Glutamatergic neuron (in vitro differentiated cells): ENCODE data around the gene RAET1G. TPM values are rescaled to one million over a fixed set of nuclear protein-coding genes. Genes with fewer than 3 reads are reported as not detected.
"Not testable (repeated sequence)": the region's sequence is repeated elsewhere in the genome, so short reads cannot be mapped to it uniquely, and the experiment has no call there.

ENCODE experiments used
- DNase-seq: peaks from one replicate; pipeline ENCODE4 v3.0.0; 2022
- H3K27ac Mint-ChIP-seq: one replicate; pipeline ENCODE4 v1.8.0; 2020; ENCODE audit warnings: mild to moderate bottlenecking, mixed read lengths, inconsistent platforms; ENCODE audit not compliant: unreplicated experiment
- H3K27me3 Mint-ChIP-seq: one replicate; pipeline ENCODE4 v1.8.0; 2020; ENCODE audit warnings: mild to moderate bottlenecking, moderate library complexity, mixed read lengths, inconsistent platforms; ENCODE audit not compliant: unreplicated experiment
- H3K36me3 Mint-ChIP-seq: one replicate; pipeline ENCODE4 v1.8.0; 2020; ENCODE audit warnings: mild to moderate bottlenecking, mixed read lengths, inconsistent platforms; ENCODE audit not compliant: unreplicated experiment
- H3K4me1 Mint-ChIP-seq: one replicate; pipeline ENCODE4 v1.8.0; 2020; ENCODE audit warnings: mild to moderate bottlenecking, low read depth, mixed read lengths, inconsistent platforms; ENCODE audit not compliant: unreplicated experiment
- H3K4me3 Mint-ChIP-seq: one replicate; pipeline ENCODE4 v1.8.0; 2020; ENCODE audit warnings: mild to moderate bottlenecking, mixed read lengths, inconsistent platforms; ENCODE audit not compliant: unreplicated experiment
- H3K9me3 Mint-ChIP-seq: one replicate; pipeline ENCODE4 v1.8.0; 2020; ENCODE audit warnings: mild to moderate bottlenecking, moderate library complexity, mixed read lengths, inconsistent platforms; ENCODE audit not compliant: unreplicated experiment
- total RNA-seq: library from RNA; stranded (reverse); fragmentation: NEBNext Ultra II Directional; extraction: Animal tissue kit (Norgen Biotek cat#: 25700); gene quantifications from one replicate; pipeline ENCODE4 v1.2.1, GENCODE V29; 2021; ENCODE audit not compliant: unreplicated experiment
- TF ChIP-seq, protein P1 (sequence below): fragments of 200-600 bp; sonication (generic); IDR thresholded peaks from one replicate; pipeline ENCODE4 v1.5.0; 2021; ENCODE audit not compliant: partially characterized antibody, unreplicated experiment

Gene RAET1G
- total RNA-seq, 1 donor from 2014 or later: not detected

DNA sequence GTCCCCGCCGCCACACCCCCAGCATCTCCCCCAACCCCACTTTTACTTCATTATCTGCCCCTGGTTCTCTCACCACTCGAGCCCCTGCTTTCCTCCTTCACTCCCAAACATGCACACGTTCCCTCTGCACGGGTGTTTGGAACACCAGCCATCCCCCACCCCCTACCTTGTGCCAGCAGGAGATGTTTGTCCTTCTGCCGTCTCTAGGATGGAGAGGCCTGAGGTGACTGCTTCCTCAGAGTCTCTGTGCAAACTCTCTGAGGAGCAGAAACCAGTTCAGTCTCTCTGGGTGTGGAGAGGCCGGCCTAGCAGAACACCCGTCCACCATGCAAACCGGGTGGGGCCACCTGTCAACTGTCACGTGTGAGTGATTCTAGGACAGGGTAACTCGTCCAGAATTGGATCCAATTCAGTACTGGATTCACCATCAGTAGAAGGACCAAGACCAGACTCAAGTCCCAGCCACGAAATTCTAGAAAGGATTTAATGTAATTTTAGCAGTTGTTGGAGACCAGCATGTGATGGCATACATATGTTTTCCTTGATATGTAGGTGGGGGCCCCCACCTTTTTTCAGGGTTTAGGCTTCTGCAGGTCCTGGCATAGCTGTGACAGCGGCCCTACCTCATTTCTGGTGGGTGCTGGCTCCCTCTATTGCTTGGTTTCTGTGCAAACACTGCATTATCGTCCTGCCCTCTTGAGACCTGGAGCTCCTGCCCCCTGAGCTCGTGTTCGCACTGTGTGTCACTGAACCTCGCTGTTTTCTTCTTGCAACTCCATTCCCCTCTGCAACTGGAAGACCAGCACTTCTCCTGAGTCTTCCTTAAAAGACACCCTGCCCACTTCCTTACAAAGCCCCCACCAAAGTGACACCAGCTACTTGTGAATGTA lies 24.8 kb downstream of the RAET1G start, which contains the start of gene RAET1E:
TSS of gene RAET1E (minus strand) at position 259 of the 890 bp plus-strand sequence. CDS start 7,212 bp downstream, outside the sequence.
- H3K27me3 Mint-ChIP-seq: peaks cover 2% of the 10 kb centered on the region
- no peak for DNase-seq
- no peak within 1 kb of the TSS for H3K27ac Mint-ChIP-seq
- H3K4me1 Mint-ChIP-seq: no peaks in the 10 kb centered on the region
- TF ChIP-seq, protein P1, sequence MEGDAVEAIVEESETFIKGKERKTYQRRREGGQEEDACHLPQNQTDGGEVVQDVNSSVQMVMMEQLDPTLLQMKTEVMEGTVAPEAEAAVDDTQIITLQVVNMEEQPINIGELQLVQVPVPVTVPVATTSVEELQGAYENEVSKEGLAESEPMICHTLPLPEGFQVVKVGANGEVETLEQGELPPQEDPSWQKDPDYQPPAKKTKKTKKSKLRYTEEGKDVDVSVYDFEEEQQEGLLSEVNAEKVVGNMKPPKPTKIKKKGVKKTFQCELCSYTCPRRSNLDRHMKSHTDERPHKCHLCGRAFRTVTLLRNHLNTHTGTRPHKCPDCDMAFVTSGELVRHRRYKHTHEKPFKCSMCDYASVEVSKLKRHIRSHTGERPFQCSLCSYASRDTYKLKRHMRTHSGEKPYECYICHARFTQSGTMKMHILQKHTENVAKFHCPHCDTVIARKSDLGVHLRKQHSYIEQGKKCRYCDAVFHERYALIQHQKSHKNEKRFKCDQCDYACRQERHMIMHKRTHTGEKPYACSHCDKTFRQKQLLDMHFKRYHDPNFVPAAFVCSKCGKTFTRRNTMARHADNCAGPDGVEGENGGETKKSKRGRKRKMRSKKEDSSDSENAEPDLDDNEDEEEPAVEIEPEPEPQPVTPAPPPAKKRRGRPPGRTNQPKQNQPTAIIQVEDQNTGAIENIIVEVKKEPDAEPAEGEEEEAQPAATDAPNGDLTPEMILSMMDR: no peak
- H3K9me3 Mint-ChIP-seq: peaks cover 5% of the 10 kb centered on the region
- H3K4me3 Mint-ChIP-seq: no peak within 1 kb of the TSS
- H3K36me3 Mint-ChIP-seq: no peaks in the 10 kb centered on the region

DNA sequence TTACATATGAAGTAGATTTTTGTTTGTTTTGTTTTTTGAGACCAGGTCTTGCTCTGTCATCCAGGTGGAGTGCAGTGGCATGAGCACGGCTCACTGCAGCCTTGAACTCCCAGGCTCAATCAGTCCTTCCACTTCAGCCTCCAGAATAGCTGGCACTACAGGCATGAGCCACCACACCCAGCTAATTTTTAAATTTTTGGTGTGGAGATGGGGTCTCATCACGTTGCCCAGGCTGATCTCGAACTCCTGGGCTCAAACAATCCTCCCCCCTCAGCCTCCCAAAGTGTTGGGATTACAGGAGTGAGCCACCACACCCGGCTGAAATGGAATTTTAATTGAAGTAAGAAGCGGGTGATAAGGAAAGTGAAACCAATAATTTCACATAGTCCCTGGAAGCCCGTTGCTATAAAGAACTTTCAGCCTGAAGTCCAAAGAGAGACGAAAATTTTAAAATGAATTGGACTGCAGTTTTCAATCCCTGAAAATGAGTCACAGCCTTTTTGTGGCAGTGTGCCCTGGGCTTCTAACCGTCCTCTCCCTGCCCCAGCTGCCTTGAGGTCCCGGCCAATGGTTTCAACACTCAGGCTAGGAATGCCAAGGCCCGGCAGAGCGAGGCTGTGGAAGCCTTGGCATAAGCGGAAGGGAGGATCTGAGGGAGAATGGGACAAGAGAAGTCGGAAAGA lies 25.8 kb downstream of the RAET1G start:
- Mint-ChIP-seq H3K9me3 (peaks cover 5% of the 10 kb centered on the region), H3K4me1 (no peaks in the 10 kb centered on the region), H3K27me3 (peaks cover 2% of the 10 kb centered on the region), H3K27ac (no peak overlapping the region), H3K4me3 (no peak overlapping the region), H3K36me3 (no peaks in the 10 kb centered on the region)
- TF ChIP-seq, protein P1: no peak
- no peak for DNase-seq

DNA sequence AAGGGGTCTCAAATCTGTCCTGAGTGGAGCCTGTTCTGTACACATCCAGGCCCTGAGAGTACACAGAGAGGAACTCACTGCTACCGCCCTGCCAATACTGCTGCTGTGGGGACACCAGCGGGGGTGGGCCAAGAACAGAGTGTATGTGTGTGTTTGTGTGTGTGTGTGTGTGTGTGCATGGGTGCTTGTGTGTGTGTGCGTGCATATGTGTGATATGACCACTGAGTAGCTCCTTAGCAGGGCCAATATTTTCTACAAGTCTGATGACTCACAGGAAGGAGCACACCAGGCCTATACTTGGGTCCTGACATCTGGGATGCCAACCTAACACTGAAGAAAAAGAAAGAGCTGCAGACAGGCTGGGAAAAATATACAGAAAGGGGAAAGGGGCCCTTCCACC lies 26.4 kb downstream of the RAET1G start:
- peaks cover 2% of the 10 kb centered on the region for H3K27me3 Mint-ChIP-seq
- no peaks in the 10 kb centered on the region for H3K4me1 Mint-ChIP-seq
- TF ChIP-seq, protein P1: no peak
- H3K4me3 Mint-ChIP-seq: no peak overlapping the region
- H3K27ac Mint-ChIP-seq: no peak overlapping the region
- peaks cover 7% of the 10 kb centered on the region for H3K9me3 Mint-ChIP-seq
- no peaks in the 10 kb centered on the region for H3K36me3 Mint-ChIP-seq
- DNase-seq: no peak

DNA sequence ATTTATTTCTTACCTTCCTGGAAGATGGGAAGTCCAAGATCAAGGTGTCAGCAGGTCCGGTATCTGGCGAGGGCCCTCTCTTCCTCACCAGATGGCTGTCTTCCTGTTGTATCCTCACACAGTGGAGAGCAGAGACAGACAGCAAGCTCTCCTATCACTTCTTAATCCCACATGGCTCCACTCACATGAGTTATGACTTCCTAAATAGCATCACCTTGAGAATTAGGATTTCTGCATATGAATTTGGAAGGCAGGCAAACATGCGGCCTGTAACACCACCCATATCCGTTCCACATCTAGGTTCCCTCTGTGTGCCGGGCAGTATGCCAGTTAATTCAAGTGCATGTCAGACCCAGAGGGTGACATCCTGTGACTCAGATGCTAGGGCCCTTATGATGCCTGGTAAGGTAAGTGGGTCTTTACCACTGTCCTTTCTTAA lies 27.1 kb downstream of the RAET1G start:
- H3K27ac Mint-ChIP-seq: no peak overlapping the region
- peaks cover 7% of the 10 kb centered on the region for H3K9me3 Mint-ChIP-seq
- TF ChIP-seq, protein P1: no peak
- no peaks in the 10 kb centered on the region for H3K36me3 Mint-ChIP-seq
- H3K4me1 Mint-ChIP-seq: no peaks in the 10 kb centered on the region
- H3K27me3 Mint-ChIP-seq: peaks cover 5% of the 10 kb centered on the region
- H3K4me3 Mint-ChIP-seq: no peak overlapping the region
- DNase-seq: no peak

DNA sequence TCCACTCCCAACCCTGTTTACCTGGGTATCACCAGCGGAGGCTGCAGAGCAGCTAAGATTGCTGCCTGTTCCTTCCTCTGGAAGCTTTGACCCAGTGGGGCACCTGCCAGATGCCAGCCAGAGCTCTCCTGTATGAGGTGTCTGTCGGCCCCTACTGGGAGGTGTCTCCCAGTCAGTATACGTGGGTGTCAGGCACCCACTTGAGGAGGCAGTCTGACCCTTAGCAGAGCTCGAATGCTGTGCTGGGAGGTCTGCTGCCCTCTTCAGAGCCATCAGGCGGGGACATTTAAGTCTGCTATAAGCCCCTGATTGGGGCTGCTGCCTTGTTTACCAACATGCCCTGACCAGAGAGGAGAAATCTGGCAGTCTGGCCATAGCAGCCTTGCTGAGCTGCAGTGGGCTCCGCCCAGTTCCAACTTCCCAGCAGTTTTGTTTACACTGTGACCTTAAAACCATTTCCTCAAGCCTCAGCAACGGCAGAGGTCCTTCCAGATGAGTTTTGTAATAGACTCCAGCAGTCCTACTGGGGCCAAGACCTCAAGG lies 27.8 kb downstream of the RAET1G start:
- Mint-ChIP-seq H3K27ac (no peak overlapping the region), H3K36me3 (no peaks in the 10 kb centered on the region), H3K27me3 (peaks cover 5% of the 10 kb centered on the region), H3K9me3 (peaks cover 7% of the 10 kb centered on the region), H3K4me1 (no peaks in the 10 kb centered on the region), H3K4me3 (no peak overlapping the region)
- TF ChIP-seq, protein P1: no peak
- DNase-seq: no peak

DNA sequence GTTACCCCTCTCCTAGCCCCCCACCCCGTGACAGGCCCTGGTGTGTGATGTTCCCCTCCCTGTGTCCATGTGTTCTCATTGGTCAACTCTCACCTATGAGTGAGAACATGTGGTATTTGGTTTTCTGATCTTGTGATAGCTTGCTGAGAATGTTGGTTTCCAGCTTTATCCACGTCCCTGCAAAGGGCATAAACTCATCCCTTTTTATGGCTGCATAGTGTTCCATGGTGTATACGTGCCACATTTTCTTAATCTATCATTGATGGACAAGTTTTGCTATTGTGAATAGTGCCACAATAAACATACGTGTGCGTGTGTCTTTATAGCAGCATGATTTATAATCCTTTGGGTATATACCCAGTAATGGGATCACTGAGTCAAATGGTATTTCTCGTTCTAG lies 31.1 kb downstream of the RAET1G start:
- not testable (repeated sequence) for H3K4me3 Mint-ChIP-seq, DNase-seq, H3K36me3 Mint-ChIP-seq, H3K4me1 Mint-ChIP-seq, H3K27ac Mint-ChIP-seq, H3K9me3 Mint-ChIP-seq
- peaks cover 11% of the 10 kb centered on the region for H3K27me3 Mint-ChIP-seq
